Limb (tissue), 2 donors: ENCODE measurements around the gene KIF1B.

Source experiments
- DNase-seq, 2 donors: peaks; one replicate each; pipeline ENCODE4 v3.0.0-alpha.2; 2016; ENCODE audit errors: extremely low spot score in 2 of 2

The KIF1B gene

GRCh38 chr1:10325521-10325920, 115.2 kb downstream of the KIF1B start:
- DNase-seq: no peak

GRCh38 chr1:10326251-10326650, 115.9 kb downstream of the KIF1B start:
- no peak for DNase-seq

DNA sequence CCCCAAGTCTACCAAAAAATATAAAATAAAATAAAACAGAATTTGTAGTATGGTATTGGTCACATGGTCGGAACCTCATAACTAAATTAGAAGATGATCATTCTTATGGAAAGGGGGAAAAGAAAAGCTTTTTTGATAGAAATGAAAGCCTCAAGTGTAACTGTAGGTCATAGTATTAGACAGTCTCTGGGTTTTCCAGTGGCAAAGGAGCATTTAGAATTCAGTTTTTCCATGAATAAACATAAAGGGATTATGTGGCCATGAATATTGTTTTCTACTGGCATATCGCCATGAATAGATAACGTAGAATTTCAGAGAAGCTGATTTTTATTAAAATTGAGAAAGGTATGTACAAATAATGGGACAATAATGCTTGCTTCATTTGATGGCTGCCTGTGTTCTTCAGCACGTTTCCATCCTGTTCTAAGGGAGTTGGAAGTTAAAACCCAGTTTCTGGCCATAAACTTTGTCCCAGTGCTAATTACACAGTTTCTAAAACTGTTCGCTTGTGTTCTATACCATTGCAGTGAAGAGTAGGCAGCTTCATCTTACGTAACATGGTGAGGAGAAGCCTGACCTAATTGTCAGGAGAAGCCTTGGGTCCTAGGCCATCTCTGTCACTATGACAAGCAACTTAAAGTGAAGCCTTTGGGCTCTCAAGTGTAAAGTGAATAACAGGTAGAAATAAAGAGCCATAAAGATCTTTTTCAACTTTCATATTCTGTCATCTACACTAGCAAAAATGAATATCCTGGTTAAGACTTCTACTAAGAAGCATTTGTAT, 118.0 kb downstream of the KIF1B start:
- no peak for DNase-seq

DNA sequence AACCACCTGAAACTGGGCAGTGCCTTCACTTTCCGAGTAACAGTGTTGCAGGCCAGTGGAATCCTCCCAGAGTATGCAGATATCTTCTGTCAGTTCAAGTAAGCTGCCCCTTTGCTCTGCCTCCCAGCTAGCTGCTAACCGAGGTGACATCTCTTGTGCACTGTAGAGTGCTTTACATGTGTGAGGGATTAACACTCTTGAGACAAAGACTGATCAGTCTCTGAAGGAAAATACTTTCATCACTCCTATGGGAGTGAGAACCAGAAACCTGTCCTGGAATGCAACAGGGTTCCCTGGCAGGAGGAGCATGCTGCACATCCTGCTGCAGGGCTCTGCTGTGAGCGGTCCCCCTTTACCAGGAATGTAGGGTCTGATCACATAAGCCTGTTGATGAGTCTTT, 127.1 kb downstream of the KIF1B start:
- no peak for DNase-seq

- peak in 1 of 2 donors; percentile 59 for DNase-seq
These were observed 127.7 kb downstream of the KIF1B start for GRCh38 chr1:10338047-10338446.

DNA sequence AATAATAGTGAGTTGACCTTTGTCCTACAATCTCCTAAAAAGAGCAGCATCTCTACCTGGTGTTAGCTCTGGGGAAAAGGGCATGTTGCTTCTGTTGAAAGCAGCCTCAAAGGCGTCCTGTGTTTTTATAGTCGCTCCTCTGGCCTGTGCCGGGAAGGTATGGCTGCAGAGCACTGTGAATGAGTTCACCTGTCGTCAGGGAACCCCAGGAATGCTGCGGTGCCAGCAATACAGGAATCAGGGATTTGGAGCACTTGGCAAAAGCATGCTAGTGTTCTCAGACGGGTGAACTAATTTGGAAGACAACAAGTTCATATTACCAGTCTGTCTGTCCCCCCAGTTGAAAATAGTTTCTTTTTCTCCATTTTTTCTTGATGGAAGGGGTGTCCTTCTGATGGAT, 128.2 kb downstream of the KIF1B start:
- DNase-seq: no peak

DNA sequence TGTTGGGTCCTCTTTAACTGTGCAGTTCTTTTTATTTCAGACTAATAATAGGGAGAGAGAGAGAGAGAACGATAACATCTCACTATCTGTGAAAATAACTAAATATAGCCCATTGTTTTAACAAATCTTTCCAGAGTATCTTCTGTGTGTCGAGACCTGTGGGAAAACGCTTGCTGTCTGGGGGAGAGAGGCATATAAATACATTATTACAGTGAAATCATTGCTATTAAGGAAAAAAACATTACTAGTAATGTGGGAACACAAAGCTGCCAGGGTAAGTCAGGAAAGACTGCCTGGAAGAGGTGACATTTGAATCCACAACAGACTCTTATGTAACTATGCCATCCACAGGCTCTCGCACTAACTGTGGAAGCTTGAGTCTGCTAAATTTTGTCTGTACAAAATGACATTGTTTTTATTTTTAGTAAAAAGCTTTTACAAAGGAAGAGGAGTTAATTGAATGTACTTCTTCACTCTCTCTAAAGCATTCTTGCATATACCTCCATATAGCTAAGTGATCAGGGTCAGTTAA, 128.7 kb downstream of the KIF1B start:
- DNase-seq: no peak

DNA sequence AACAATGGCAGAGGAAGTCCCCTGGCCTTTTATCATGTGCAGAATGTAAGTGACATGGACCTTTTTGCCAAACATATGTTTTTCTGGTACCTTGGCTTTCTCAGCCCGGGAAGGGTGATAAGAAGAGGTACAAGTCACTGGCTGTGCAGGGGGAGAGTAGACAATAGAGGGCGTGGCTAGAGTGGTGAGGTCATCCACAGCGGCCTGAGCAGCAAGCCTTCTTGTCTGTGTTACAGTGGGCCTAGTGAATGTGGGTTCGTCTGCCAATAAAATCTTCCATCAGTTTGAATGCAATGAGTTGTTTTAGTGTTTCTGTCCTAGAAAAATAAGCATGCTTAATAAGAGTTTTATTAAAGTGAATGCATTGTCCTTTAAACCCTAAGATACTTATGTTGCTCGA, 129.4 kb downstream of the KIF1B start:
- peak in 1 of 2 donors; percentile 47 for DNase-seq

GRCh38 chr1:10340930-10341590, 130.7 kb downstream of the KIF1B start:
- no peak for DNase-seq

DNA sequence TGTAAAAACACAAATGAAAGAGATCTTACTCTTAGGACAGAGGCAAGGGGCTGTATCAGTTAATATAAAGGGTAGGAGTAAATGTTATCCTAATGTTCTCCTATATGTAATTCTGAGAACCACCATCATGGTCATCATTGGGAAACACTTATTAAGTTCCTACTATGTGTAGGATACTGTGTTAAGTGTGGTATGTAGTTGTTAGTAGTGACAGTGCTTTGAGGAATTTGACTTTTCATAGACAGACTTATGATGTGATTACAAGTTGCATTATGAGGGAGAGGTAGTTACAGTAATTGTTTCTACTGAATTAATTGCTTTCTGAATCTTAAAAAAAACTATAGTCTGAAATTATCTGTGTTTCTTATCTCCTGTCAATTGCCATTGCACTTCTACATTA, 136.7 kb downstream of the KIF1B start:
- DNase-seq: no peak

DNA sequence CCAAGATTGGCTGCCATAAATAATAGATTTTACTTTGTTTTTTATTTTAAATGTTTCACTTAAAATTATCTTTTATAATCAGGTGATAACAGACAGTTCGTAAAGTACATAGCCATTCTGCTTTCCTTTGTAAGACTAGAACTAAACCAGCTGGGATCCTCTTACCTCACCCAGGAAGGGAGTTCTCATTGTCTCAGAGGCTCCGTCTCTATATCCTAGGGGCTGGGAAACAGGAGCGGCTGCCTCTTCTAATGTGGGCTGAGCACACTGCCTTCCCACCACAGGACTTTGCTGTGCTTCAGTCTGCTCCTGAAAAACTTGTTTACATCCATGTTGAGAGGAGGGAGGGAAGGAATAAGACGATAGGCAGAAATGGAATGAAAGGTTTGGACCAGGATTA, 142.9 kb downstream of the KIF1B start:
- no peak for DNase-seq

DNA sequence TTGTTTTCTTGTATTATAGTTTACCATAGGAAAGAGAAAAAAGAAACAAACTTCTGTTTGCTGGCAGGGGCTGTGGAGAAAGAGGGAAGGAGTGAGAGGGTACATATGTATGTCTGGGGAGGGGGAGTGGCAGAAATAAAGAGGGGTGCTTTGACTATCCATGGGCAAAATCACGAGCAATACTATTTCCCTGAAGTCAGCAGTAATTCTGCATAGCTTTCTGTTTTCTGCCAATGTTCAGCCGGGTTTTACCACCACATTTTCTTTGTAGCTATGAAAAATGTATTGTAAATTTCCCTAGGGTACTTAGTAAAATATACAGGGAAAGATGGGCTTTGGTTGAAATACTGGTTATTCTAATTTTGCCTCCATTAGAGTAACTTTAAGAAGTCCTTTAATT, 143.3 kb downstream of the KIF1B start:
- DNase-seq: no peak

DNA sequence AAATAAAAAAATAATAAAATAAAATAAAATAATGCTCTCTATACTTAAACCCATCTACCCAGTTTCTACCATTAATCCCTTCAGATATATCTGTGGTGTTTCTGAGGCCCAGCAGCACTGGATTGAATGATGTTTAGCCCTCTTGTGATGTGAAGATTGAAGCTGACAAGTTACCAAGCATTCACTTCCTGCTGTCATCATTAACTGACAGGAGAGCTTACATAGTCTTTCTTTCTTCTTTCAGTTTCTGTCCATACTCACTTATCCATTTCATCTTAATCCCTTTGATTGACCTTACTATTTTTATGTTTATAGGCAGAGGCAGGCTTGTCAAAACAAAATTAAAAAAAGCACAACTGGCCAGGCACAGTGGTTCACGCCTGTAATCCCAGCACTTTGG, 149.7 kb downstream of the KIF1B start:
- DNase-seq: no peak

DNA sequence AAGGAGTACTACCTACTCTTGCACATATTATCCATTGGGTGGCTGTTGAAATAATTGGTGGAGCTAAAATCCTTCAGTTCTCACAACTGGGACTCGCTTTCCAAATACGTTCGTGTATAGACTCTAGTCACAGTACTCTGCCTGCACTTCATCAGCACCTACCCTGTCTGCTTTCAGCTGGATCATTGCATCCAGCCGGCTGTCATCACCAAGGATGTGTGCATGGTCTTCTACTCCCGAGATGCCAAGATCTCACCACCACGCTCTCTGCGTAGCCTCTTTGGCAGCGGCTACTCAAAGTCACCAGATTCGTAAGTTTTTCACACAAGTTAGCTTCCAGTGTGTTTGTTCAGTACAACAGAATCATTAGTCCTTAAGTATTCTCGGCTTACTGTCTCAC, 151.1 kb downstream of the KIF1B start:
- DNase-seq: no peak

DNA sequence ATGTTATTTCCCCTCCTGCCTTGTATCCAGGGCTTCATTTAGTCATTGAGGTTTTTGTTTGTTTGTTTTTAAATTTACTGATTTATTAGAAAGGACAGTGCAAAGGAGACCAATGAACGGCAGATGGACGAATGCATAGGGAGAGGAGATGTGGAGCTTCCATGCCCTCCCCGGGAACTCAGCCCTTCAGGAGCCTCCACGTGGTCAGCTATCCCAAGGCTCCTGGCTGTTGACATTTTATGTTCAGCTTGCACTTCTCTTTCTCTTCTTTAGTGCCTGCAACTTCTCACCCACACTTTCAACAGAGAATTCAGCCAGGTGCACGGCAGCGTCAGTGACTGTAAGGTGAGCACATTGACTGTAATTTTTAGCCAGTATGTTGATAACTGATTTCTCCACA, 157.8 kb downstream of the KIF1B start:
- DNase-seq: no peak

DNA sequence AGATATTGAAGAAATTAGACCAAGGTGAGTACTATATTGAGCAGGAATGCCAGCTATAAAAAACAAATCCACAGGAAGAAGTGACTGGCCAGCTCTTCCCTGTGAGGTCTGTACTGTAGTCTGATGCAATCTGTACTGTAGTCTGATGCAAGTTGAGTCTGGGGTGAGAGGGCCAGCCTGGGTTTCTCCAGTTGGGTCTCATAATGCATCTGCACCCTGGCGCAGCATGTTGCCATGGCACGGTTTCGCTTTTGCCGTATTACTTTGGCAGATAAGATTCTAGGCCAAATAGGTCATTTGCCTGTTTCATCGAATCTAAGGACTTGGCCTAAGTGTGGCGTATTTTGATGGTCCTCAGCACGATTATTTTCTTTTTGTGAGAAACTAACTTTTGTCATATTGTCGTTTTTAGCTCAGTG, 164.1 kb downstream of the KIF1B start:
- DNase-seq: no peak

- peak; percentile 30 to 62 for DNase-seq
These were observed 167.1 kb downstream of the KIF1B start for GRCh38 chr1:10377365-10378029.

- DNase-seq: peak in 1 of 2 donors; percentile 16
These were observed 167.9 kb downstream of the KIF1B start for GRCh38 chr1:10378081-10378841.

- DNase-seq: no peak
These were observed 168.8 kb downstream of the KIF1B start for GRCh38 chr1:10379101-10379620.

- DNase-seq: no peak
These were observed 169.3 kb downstream of the KIF1B start for GRCh38 chr1:10379676-10380075.

- DNase-seq: peak in 1 of 2 donors; percentile 36
These were observed 170.4 kb downstream of the KIF1B start for GRCh38 chr1:10380594-10381275.
